WTC11 (cell line): ENCODE results near the gene PPP1CA. TPM values are rescaled to one million over a fixed set of nuclear protein-coding genes. Genes with fewer than 3 reads are reported as not detected.

Experiments used
- ATAC-seq: fragments of 200-7000 bp; cut with Tn5 transposase; 2 replicates; pipeline ENCODE4 v1.10.0; 2021; ENCODE audit warnings: mild to moderate bottlenecking, moderate library complexity
- CTCF ChIA-PET: fragments of 300-600 bp; sonication (Branson Sonifier 250); formaldehyde crosslinking; loops from one replicate; lab custom pipeline; 2021; ENCODE audit warnings: antibody characterized with exemption; lab: Charles Lee
- POLR2A ChIA-PET: fragments of 350-600 bp; sonication (Branson Sonifier 250); formaldehyde crosslinking; loops from one replicate; lab custom pipeline; 2021; ENCODE audit warnings: antibody characterized with exemption; lab: Charles Lee
- DNase-seq: peaks from one replicate; pipeline ENCODE4 v3.0.0; 2021; ENCODE audit warnings: low spot score
- H3K27ac Mint-ChIP-seq: 2 replicates; pipeline ENCODE4 v1.8.0; 2021; ENCODE audit warnings: mixed read lengths
- H3K27me3 Mint-ChIP-seq: 2 replicates; pipeline ENCODE4 v1.8.0; 2021; ENCODE audit warnings: low read depth, mild to moderate bottlenecking, moderate library complexity, mixed read lengths
- H3K36me3 Mint-ChIP-seq: 2 replicates; pipeline ENCODE4 v1.8.0; 2021; ENCODE audit warnings: mixed read lengths
- H3K4me1 Mint-ChIP-seq: 2 replicates; pipeline ENCODE4 v1.8.0; 2022; ENCODE audit warnings: mixed read lengths
- H3K4me3 Mint-ChIP-seq: 2 replicates; pipeline ENCODE4 v1.8.0; 2021; ENCODE audit warnings: mild to moderate bottlenecking, moderate library complexity, mixed read lengths
- H3K9me3 Mint-ChIP-seq: 2 replicates; pipeline ENCODE4 v1.8.0; 2021; ENCODE audit warnings: mixed read lengths
- ELF4 ChIP-seq: sonication (generic); formaldehyde crosslinking; IDR thresholded peaks from 2 replicates; pipeline ENCODE4 v1.8.1; 2022; ENCODE audit warnings: low read depth, mild to moderate bottlenecking, moderate library complexity, missing genetic modification reagents
- ETV6 ChIP-seq: sonication (generic); formaldehyde crosslinking; IDR thresholded peaks from 2 replicates; pipeline ENCODE4 v1.8.1; 2022; ENCODE audit warnings: mild to moderate bottlenecking, missing genetic modification reagents
- NR3C1 ChIP-seq: sonication (generic); formaldehyde crosslinking; conservative IDR thresholded peaks from 2 replicates; pipeline ENCODE4 v1.8.1; 2023; ENCODE audit warnings: low read depth, mild to moderate bottlenecking, missing genetic modification reagents
- TCF7 ChIP-seq: sonication (generic); formaldehyde crosslinking; IDR thresholded peaks from 2 replicates; pipeline ENCODE4 v1.8.0; 2022; ENCODE audit warnings: mild to moderate bottlenecking, low read depth, missing genetic modification reagents, moderate library complexity
- TEAD1 ChIP-seq: sonication (generic); formaldehyde crosslinking; IDR thresholded peaks from 2 replicates; pipeline ENCODE4 v1.8.0; 2022; ENCODE audit warnings: mild to moderate bottlenecking, missing genetic modification reagents
- TP53 ChIP-seq: sonication (generic); formaldehyde crosslinking; IDR thresholded peaks from 2 replicates; pipeline ENCODE4 v1.8.1; 2023; ENCODE audit warnings: mild to moderate bottlenecking, missing genetic modification reagents
- total RNA-seq: library from RNA; stranded (reverse); gene quantifications from 3 replicates; pipeline ENCODE4 v1.2.3, GENCODE V29; 2021
- TF ChIP-seq, protein P1 (sequence below): sonication (generic); formaldehyde crosslinking; IDR thresholded peaks from 2 replicates; pipeline ENCODE4 v1.8.0; 2022; ENCODE audit warnings: mild to moderate bottlenecking, missing genetic modification reagents
- TF ChIP-seq, protein P2 (sequence below): sonication (generic); formaldehyde crosslinking; IDR thresholded peaks from 2 replicates; pipeline ENCODE4 v1.8.1; 2022; ENCODE audit warnings: low read depth, missing genetic modification reagents, borderline replicate concordance
- TF ChIP-seq, protein P3 (sequence below): sonication (generic); formaldehyde crosslinking; IDR thresholded peaks from 2 replicates; pipeline ENCODE4 v1.8.1; 2023; ENCODE audit warnings: mild to moderate bottlenecking, missing genetic modification reagents
- TF ChIP-seq, protein P4 (sequence below): fragments of 200-600 bp; IDR thresholded peaks from 2 replicates; pipeline ENCODE4 v1.8.0; 2022; ENCODE audit warnings: antibody characterized with exemption
- TF ChIP-seq, protein P5 (sequence below): sonication (generic); formaldehyde crosslinking; IDR thresholded peaks from 2 replicates; pipeline ENCODE4 v1.8.1; 2023; ENCODE audit warnings: mild to moderate bottlenecking, missing genetic modification reagents

Gene PPP1CA
- total RNA-seq, 1 experiment from 2014 or later = 220 TPM

DNA sequence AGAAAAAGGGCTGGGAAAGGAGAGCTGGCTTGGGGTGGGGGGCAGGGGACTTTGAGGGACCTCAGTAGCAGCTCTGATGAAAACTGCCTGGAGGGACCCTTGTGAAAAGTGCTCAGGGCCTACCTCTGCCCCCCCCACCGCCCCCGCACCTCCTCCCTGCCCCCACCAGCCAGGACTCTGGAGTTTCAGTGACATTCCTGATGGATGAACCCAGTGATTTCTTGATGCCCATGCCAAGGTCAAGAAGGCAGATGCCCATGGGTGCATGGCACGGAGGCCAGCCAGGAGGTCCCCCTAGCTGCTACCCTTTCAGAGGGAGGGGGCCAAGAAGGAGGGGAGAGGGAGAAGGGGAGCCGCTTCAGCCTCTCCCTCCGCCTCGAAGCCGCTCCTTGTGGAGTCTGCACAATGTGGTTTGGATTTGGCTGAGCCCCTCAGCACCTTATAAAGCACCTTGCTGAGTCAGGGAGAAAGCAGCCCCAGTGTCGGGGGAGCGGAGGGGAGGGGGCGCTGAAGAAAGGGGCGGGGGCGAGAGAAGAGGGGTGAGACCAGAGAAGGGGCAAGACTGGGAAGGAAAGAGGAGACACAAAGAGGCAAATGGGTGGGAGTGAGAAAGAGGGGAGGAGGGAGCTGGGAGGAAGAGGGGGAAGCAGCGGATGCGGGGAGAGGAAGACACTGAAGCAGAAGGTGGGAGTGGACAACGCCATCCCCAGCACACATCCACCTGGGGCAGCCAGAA lies 26.2 kb downstream of the PPP1CA start:
- H3K4me3 Mint-ChIP-seq = peak overlapping the region; percentile 61
- no peak for DNase-seq
- CTCF ChIA-PET = interaction anchor here (0.6 to 25.7 kb wide), 19 partner anchors 9 to 187 kb away, joined by 3 to 842 read pairs (median 4); partner anchors contain the start of genes PITPNM1, POLD4, PPP1CA and RAD9A
- ATAC-seq = peak; percentile 7
- peaks cover 40% of the 10 kb centered on the region for H3K4me1 Mint-ChIP-seq
- POLR2A ChIA-PET = interaction anchor here (0.6 to 1.2 kb wide), 4 partner anchors 19 to 164 kb away, joined by 3 to 4 read pairs (median 4); partner anchors contain the start of genes POLD4 and PPP1CA
- no peaks in the 10 kb centered on the region for H3K9me3 Mint-ChIP-seq
- no peak overlapping the region for H3K27ac Mint-ChIP-seq
- H3K36me3 Mint-ChIP-seq = no peaks in the 10 kb centered on the region
- peaks cover 70% of the 10 kb centered on the region for H3K27me3 Mint-ChIP-seq
- TF ChIP-seq NR3C1 (CRISPR knock-in tag) = no peak
- TF ChIP-seq, all 79 proteins: peak for 0

DNA sequence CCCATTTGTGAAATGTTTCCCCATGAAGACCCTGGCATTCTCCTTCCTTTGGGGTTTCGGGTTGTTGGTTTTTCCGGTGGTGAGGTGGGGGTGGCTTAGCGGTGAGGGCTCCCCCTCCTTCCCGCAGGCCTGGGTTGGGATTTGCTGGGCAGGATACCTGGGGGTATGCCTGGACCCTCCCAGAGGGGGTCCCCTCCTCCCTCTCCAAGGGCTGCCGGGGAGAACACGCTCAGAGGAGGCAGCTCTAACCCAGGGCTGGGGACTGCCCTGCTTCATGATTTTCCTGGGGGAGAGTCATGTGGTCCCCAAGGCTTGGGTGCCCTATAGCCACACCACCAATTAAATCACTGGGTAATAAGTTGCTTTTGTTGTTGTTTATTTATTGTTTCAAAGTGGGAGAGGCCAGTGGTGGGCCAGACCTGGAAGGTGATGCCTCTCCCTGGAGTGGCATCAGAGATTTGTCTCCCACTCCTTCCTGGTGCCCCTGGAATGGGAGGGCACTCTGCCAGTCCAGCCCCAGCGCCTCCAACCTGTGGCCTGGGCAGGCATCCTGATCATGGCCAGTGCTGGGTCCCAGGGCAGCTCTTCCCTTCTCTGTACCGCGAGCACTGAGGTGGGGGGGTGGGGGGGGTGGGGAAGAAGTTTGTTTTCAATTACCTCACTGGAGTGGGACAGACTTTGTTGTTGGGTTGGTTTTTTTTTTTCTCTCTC lies 26.9 kb downstream of the PPP1CA start:
- H3K4me1 Mint-ChIP-seq = peaks cover 45% of the 10 kb centered on the region
- TF ChIP-seq, protein P1, sequence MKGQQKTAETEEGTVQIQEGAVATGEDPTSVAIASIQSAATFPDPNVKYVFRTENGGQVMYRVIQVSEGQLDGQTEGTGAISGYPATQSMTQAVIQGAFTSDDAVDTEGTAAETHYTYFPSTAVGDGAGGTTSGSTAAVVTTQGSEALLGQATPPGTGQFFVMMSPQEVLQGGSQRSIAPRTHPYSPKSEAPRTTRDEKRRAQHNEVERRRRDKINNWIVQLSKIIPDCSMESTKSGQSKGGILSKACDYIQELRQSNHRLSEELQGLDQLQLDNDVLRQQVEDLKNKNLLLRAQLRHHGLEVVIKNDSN = no peak
- TF ChIP-seq, protein P2, sequence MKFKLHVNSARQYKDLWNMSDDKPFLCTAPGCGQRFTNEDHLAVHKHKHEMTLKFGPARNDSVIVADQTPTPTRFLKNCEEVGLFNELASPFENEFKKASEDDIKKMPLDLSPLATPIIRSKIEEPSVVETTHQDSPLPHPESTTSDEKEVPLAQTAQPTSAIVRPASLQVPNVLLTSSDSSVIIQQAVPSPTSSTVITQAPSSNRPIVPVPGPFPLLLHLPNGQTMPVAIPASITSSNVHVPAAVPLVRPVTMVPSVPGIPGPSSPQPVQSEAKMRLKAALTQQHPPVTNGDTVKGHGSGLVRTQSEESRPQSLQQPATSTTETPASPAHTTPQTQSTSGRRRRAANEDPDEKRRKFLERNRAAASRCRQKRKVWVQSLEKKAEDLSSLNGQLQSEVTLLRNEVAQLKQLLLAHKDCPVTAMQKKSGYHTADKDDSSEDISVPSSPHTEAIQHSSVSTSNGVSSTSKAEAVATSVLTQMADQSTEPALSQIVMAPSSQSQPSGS (CRISPR knock-in tag) = no peak
- no peak for TF ChIP-seq ELF4 (CRISPR knock-in tag)
- TF ChIP-seq, protein P3, sequence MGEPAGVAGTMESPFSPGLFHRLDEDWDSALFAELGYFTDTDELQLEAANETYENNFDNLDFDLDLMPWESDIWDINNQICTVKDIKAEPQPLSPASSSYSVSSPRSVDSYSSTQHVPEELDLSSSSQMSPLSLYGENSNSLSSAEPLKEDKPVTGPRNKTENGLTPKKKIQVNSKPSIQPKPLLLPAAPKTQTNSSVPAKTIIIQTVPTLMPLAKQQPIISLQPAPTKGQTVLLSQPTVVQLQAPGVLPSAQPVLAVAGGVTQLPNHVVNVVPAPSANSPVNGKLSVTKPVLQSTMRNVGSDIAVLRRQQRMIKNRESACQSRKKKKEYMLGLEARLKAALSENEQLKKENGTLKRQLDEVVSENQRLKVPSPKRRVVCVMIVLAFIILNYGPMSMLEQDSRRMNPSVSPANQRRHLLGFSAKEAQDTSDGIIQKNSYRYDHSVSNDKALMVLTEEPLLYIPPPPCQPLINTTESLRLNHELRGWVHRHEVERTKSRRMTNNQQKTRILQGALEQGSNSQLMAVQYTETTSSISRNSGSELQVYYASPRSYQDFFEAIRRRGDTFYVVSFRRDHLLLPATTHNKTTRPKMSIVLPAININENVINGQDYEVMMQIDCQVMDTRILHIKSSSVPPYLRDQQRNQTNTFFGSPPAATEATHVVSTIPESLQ (CRISPR knock-in tag) = no peak
- TF ChIP-seq TCF7 (CRISPR knock-in tag) = no peak
- TF ChIP-seq TEAD1 (CRISPR knock-in tag) = no peak
- TF ChIP-seq ETV6 (CRISPR knock-in tag) = no peak
- TF ChIP-seq, protein P4, sequence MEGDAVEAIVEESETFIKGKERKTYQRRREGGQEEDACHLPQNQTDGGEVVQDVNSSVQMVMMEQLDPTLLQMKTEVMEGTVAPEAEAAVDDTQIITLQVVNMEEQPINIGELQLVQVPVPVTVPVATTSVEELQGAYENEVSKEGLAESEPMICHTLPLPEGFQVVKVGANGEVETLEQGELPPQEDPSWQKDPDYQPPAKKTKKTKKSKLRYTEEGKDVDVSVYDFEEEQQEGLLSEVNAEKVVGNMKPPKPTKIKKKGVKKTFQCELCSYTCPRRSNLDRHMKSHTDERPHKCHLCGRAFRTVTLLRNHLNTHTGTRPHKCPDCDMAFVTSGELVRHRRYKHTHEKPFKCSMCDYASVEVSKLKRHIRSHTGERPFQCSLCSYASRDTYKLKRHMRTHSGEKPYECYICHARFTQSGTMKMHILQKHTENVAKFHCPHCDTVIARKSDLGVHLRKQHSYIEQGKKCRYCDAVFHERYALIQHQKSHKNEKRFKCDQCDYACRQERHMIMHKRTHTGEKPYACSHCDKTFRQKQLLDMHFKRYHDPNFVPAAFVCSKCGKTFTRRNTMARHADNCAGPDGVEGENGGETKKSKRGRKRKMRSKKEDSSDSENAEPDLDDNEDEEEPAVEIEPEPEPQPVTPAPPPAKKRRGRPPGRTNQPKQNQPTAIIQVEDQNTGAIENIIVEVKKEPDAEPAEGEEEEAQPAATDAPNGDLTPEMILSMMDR = no peak; the same call in 1 of the 2 replicates
- TF ChIP-seq TP53 = no peak
- TF ChIP-seq, protein P5, sequence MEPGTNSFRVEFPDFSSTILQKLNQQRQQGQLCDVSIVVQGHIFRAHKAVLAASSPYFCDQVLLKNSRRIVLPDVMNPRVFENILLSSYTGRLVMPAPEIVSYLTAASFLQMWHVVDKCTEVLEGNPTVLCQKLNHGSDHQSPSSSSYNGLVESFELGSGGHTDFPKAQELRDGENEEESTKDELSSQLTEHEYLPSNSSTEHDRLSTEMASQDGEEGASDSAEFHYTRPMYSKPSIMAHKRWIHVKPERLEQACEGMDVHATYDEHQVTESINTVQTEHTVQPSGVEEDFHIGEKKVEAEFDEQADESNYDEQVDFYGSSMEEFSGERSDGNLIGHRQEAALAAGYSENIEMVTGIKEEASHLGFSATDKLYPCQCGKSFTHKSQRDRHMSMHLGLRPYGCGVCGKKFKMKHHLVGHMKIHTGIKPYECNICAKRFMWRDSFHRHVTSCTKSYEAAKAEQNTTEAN = no peak
- no peaks in the 10 kb centered on the region for H3K36me3 Mint-ChIP-seq
- peaks cover 77% of the 10 kb centered on the region for H3K27me3 Mint-ChIP-seq
- ChIA-PET CTCF (interaction anchor here (0.6 to 25.7 kb wide), 24 partner anchors 6 to 188 kb away, joined by 3 to 842 read pairs (median 4); partner anchors contain the start of genes PITPNM1, POLD4, PPP1CA and RAD9A), POLR2A (interaction anchor here (0.6 to 1.3 kb wide), 6 partner anchors 8 to 164 kb away, joined by 3 to 6 read pairs (median 4); partner anchors contain the start of genes POLD4, PPP1CA and RAD9A)
- no peak overlapping the region for H3K27ac Mint-ChIP-seq
- peak overlapping the region; percentile 88 for H3K4me3 Mint-ChIP-seq
- no peaks in the 10 kb centered on the region for H3K9me3 Mint-ChIP-seq
- DNase-seq (no peak), ATAC-seq (no peak)
